HL-60/S4 treated with retinoic acid at 250 ng/mL for 4 days and 3 days (cell line): ENCODE results near the gene LMAN2.
"Not testable (repeated sequence)": the region's sequence is repeated elsewhere in the genome, so short reads cannot be mapped to it uniquely, and the experiment has no call there.

ENCODE experiments used
- in situ Hi-C: fragments of 300-500 bp; cut with MboI; formaldehyde crosslinking; loops from 2 replicates; pipeline ENCODE4 v1.7.0; 2022; ENCODE audit warnings: low sequenced_read_pairs

LMAN2 gene

DNA sequence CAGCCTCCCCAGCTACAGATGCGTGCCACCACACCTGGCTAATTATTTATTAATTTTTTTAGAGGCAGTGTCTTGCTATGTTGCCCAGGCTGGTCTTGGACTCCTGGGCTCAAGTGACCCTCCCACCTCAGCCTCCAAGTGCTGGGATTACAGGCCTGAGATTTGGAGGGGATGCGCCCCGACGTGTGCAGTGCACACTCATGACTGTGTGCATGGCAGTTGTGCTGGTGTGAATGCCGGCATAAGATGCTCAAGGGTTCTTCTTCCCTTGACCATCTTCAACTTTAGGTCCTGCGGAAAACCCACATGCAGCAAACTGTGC, 29.3 kb upstream of the LMAN2 start:
- in situ Hi-C loops, result no loop called here

GRCh38 chr5:177378884-177379883, 27.7 kb upstream of the LMAN2 start:
- in situ Hi-C loops, result no loop called here

DNA sequence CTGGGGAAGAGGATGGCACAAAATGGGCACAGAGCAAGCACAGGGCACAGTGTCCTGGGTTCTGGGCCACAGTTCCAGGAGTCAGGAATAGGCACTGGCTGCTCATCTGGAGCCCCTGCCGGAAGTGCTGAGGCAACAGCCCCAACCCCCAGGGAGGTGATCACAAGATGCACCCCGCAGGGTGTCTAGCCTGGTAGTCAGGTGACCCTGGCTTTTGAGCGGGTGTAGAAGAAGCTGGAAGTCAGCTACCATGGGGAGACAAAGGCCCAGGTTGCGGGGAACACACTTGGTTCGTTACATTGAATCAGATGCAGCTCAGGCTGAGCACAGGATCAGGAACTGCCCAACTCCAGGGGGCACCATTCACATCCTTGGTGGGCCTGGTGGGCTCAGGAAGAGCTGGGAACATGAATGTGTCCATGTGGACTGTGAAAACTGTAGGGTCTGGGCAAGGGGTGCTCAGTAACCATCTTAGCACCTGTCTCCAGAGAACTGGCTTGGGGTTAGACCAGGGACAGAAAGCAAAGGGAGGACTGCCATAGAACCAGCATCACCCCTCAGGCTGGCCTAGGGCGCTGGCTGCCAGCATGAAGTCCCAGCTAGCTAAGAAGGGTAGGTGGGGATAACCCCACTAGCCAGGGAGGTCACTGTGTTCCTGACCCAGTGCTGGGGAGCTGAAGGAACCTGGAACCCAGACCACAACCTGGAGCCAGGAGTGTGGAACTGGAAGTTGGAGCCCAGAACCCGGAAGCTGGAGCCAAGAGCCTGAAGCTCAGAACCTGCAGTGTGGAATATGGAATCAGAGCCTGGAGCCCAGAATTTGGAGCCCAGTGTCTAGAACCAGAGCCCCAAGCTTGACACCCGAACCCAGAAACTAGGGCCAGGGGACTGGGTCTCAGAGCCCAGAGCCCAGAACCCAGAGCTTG, 26.6 kb upstream of the LMAN2 start:
- in situ Hi-C loops, result no loop called here

GRCh38 chr5:177376107-177376506, 24.6 kb upstream of the LMAN2 start:
- in situ Hi-C loops, result no loop called here

DNA sequence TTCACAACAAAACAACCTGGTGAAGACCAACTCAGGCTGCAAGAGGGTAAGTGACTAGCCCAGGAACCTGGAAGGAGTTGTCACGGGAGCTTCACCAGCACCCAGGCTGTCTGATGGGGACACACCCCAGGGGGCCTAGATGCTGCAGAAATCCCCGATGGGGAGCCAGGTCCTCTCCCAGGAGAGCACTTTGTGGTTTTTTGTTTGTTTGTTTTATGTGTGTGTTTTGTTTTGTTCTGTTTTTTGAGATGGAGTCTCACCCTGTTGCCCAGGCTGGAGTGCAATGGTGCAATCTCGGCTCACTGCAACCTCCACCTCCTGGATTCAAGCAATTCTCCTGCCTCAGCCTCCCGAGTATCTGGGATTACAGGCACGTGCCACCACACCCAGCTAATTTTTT, 24.0 kb upstream of the LMAN2 start:
- in situ Hi-C loops, result not testable (repeated sequence)

DNA sequence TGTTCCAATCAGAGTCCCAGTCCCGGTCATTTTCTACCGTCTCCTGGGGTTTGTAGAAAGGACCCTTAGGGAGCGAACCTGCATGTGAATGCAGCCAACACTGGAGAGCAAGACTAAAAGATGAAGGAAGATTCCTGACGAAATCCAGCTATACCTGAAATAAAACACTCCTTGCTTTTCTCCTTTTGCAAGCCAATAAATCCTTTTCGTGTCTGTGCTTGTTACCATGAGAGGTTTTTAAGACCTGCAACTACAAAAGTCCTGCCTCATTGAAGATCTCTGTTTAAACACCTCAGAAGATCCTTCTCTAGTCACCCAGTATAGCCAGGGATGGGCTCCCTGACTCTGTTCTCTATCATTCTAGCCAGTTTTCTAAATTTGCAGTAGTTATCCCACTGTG, 22.7 kb upstream of the LMAN2 start:
- in situ Hi-C loops, result no loop called here

- in situ Hi-C loops, result no loop called here
Observed at GRCh38 chr5:177373806-177374205, 22.3 kb upstream of the LMAN2 start.

GRCh38 chr5:177372910-177373309, 21.4 kb upstream of the LMAN2 start:
- in situ Hi-C loops, result no loop called here

DNA sequence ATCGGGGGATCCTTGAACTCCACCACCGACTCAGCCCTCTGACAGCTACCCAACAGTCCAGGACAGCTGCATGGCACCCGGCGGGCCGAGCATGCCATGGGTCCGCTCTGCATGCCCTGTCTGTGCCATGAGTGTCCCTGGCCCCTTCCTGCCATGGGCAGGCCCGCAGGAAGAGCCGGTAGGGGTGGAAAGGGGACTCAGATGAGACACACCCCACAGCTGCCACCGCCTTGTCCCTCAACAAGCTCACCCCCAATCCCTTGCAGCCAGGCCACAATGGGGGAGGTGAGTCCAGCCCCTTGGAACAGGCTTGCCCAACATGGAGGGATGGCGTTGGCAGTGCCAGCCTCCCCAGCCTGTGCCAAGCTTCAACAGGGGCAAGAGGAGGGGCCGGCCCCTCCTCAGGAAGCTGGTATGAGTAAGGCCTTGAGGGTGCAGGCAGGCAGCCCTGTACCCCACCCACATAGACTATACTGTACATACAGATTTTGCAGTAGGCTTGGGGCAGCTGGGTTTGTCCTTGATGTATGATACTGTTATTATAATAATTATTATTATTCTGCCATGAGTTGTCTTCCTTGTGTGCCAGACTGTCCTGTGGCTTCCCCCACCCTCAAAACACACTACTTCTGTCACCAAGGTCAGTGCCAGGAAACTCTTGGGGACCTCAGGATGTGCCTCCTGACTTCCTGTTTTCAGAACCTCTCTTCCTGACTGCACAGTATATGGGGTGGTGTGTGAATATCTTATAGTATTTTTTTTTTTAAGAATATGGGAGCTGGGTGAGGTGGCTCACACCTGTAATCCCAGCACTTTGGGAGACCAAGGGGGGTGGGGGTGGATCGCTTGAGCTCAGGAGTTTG, 20.8 kb upstream of the LMAN2 start:
- in situ Hi-C loops, result no loop called here

DNA sequence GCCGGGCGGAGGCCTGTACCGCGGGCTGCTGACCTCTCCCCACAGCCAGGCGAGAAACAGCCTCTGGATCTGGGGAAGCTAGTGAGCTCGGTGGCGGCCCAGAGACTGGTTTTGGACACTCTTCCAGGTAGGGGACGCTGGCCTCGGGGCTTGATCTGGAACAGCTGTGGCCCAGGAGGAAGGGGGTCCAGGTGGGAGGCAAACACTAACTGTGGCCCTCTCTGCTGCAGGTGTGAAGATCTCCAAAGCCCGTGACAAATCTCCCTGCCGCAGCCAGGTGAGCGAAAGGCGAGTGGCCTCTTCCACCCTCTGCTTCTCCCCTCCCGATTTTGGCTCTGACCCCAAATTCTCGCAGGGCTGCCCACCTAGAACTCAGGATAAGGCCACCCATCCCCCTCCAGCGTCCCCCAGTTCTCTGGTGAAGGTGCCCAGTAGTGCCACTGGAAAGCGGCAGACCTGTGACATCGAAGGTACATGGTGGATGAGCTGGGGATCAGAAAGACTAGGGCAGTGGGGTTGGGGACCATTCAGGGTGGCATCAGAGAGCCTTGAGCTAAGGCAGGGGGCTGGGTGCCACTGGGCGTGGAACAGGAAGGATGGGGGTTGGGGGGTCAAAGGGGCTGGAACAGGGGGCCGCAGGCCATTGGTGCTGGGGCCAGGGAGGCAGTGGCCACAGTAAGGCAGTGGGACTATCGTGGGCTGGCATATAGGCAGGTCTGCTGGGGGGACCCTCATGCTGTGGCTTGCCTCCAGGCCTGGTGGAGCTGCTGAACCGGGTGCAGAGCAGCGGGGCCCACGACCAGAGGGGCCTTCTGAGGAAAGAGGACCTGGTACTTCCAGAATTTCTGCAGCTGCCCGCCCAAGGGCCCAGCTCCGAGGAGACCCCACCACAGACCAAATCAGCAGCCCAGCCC, 19.9 kb upstream of the LMAN2 start:
- in situ Hi-C loops, result no loop called here

DNA sequence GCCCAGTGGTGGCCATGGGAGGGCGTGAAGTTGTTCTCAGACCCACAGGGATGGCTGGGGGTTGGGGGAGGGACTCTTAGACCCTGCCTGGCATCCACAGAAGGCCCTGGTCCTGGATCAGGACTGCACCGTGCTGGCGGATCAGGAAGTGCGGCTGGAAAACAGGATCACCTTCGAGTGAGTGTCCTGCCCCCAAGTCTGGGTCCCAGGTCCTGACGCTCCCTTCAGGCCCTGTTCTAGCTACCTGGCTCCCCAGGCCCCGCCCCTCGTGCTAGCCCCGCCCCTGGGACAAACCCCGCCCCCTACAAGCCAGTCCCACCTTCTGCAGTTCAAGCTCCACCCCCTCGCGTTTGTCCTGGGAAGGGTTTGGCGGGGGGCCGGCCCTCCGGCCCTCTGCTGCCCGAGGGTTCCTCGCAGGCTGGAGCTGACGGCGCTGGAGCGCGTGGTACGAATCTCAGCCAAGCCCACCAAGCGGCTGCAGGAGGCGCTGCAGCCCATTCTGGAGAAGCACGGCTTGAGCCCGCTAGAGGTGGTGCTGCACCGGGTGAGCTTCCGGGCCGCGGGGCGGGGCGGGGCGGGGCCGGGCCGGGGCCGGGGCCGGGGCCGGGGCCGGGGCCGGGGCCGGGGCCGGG, 19.1 kb upstream of the LMAN2 start:
- in situ Hi-C loops, result no loop called here

DNA sequence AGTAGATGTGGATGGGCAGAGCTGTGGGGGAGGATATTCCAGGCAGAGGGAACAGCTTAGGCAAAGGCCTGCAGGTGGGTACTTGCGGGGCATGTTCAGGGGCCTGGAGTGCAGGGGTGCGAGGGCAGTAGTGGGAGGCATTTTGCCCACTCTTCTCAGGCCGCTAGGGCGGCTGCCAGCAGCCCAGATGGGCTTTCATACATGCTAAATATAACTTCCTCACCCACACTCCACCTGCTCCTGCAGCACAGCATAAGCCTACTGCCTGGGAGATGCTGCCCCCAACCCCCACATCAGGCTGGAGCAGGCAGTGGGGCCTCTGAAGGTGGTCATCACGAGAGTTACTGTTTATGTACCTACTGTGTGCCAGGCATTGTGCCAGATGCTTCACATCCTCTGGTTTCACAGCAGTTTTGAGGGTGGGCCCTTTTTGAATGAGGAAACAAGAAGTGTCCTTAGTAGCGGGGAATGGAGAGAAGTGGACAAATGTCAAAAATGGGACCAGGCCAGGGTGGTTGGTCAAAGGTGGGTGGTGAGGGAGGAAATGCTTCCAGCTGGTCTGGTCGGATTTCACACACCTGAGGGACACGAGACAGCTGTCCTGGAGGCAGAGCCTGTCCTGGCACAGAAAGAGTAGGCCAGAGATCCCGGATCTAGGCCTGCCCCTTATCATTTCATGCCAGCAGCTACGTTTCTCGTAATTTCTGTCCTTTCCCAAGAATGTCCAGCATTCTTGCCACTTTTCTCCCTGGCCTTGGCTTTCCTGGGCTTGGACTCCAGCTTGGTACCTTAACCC, 18.4 kb upstream of the LMAN2 start:
- in situ Hi-C loops, result no loop called here

DNA sequence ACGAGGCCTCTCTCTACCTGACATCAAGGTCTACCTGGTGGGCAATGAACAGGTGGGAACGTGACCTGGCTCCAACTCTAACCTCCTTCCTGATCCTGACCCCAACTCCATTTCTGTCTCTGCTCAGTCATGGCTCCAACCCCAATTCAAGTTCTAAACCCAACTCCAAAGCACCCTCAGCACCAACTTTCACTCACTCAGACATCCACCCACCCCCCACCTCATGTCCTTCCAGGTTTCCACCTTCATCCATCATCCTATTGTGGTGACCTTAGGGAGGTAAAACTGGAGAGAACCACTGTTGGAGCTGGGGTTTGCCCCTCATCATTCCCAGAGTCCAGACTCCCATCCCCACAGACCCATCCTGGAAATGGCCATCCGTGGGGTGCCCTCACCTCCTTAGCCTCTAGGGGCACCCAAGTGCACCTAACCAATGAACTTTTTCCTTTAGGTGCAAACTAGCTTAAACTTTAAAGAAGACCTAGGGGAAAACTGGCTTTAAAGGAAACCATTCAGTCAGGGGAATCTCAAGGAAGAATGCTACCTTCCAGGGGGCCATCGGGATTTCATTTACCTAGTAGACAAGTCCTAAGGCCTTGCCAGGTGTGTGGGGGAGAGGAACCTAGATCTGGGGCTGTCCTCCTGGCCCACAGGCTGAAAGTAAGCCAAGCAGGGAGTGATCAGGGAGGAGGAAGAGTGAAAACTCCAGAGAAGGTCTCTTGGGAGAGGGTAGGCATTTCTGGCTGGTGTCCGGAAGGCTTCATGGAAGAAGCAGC, 17.6 kb upstream of the LMAN2 start:
- in situ Hi-C loops, result no loop called here

DNA sequence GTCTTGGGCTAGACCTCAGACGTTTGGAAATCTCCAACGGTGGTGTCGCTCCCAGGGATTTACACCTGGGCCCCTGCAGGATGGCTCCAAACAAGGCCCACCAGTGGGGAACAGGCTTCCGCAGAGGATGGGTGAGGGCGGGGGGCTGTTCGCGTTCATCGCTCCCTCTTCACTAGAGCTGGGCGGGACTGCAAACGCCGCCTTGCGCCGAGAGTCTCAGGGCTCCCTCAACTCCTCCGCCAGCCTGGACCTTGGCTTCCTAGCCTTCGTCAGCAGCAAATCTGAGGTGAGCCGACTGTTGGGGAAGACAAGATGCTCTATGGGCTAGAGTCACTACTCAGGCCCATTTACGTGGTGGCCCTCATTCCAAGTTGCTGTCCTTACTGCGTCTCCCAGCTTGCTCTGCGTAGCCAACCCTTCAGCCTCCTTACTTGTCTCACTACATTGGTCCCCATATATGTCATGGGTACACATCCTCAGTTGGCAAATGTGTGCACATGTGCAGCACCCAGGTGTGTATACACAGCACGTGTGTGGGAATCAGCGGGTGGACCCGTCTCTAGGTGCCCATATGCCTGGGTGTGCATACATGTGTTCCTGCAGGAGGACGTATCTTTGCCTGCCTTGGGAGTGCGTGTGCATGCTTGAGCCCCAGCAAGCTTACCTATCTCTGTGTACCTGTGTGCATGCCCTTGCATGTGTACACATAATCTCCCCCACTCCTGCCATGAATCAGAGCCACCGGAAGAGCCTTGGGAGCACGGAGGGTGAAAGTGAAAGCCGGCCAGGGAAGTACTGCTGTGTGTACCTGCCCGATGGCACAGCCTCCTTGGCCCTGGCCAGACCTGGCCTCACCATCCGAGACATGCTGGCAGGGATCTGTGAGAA, 16.8 kb upstream of the LMAN2 start:
- in situ Hi-C loops, result no loop called here

DNA sequence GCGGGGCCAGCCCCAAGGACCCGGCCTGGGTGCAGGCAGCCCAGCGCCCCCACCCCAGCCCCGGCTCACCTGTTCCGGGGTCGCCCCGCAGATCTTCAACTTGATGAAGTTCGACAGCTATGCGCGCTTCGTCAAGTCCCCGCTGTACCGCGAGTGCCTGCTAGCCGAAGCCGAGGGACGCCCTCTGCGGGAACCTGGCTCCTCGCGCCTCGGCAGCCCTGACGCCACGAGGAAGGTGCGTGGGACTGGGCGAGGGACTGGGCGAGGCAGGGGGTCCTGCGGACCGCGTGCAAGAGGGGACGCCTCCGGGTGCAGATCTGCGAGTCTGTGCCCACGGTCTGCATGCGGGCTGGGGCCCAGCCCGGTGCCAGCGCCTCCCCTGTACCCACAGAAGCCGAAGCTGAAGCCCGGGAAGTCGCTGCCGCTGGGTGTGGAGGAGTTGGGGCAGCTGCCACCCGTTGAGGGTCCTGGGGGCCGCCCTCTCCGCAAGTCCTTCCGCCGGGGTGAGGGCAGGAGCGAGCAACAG, 15.9 kb upstream of the LMAN2 start:
- in situ Hi-C loops, result no loop called here

DNA sequence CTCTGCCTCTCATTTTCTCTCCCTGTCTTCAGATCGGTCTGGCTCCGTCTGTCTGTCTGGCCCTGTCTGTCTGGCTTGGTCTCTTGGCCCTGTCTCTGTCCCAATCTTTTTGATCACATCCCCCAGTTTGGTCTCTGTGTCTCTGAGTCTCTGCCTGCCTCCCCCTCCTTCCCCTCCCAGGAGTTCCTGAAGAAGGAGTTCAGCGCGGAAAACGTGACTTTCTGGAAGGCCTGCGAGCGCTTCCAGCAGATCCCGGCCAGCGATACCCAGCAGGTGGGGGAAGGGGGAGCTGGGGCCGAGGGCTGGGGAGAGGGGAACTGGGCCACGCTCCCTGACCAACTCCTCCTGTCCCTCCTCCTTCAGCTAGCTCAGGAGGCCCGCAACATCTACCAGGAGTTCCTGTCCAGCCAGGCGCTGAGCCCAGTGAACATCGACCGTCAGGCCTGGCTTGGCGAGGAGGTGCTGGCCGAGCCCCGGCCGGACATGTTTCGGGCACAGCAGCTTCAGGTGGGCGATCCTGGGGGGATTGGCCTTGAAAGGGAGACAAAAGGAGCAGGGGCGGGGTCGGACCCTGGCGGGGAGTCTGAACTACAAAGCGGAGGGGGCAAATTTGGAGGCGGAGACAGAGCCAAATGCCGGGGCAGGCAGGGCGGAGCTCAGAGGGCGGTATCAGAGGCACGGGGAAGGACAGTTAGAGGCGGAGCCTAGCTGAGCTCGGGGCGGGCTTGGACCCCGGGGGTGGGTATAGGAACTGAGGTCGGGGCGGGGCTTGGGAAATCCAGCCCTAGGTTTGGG, 15.3 kb upstream of the LMAN2 start:
- in situ Hi-C loops, result no loop called here
